RPMI7951 (cell line): ENCODE measurements around the gene HDAC11. TPM values are rescaled to one million over a fixed set of nuclear protein-coding genes. Genes with fewer than 3 reads are reported as not detected.

Experiments used
- DNase-seq: peaks from one replicate; pipeline ENCODE4 v3.0.0-alpha.2; 2012; ENCODE audit warnings: low read depth
- total RNA-seq: library from RNA; depleted of rRNA; stranded (reverse); fragments of >200 nt; shearing (Covaris generic); gene quantifications from 2 replicates; pipeline ENCODE4 v1.2.3, GENCODE V29; 2014

The HDAC11 gene
- total RNA-seq, 1 experiment from 2014 or later, result 9.4 TPM

GRCh38 chr3:13522236-13522635 is 42.1 kb downstream of the HDAC11 start:
- no peak for DNase-seq

DNA sequence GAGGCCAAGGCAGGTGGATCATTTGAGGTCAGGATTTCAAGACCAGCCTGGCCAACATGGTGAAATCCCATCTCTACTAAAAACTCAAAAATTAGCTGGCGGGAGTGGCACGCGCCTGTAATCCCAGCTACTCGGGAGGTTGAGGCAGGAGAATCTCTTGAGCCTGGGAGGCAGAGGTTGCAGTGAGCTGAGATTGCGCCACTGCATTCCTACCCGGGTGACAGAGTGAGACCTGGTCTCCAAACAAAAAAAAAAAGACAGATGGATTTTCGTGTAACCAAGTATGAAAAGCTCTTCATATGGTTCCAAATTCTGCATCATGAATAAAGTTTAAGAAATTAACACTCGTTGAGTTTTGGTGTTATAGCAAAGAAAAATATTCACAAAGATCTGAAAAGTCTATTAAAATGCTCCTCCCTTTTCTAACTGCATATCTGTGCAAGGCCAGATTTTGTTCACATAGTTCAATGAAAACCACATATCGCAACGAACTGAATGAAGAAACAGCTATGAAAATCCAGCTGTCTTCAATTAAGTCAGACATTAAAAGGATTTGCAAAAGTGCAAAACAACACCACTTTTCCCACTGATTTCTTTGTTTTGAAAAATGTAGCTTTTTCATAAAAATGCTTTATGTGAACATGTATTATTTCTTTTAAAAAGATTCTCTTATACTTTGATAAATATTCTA is 45.0 kb downstream of the HDAC11 start:
- peak; percentile 77 for DNase-seq

- no peak for DNase-seq
These were observed 45.9 kb downstream of the HDAC11 start for GRCh38 chr3:13525827-13526625.

- no peak for DNase-seq
These were observed 46.5 kb downstream of the HDAC11 start for GRCh38 chr3:13526626-13526949.

GRCh38 chr3:13528217-13528867 is 48.2 kb downstream of the HDAC11 start:
- peak; percentile 58 for DNase-seq

- DNase-seq, result no peak
These were observed 49.3 kb downstream of the HDAC11 start for GRCh38 chr3:13529196-13530112.

DNA sequence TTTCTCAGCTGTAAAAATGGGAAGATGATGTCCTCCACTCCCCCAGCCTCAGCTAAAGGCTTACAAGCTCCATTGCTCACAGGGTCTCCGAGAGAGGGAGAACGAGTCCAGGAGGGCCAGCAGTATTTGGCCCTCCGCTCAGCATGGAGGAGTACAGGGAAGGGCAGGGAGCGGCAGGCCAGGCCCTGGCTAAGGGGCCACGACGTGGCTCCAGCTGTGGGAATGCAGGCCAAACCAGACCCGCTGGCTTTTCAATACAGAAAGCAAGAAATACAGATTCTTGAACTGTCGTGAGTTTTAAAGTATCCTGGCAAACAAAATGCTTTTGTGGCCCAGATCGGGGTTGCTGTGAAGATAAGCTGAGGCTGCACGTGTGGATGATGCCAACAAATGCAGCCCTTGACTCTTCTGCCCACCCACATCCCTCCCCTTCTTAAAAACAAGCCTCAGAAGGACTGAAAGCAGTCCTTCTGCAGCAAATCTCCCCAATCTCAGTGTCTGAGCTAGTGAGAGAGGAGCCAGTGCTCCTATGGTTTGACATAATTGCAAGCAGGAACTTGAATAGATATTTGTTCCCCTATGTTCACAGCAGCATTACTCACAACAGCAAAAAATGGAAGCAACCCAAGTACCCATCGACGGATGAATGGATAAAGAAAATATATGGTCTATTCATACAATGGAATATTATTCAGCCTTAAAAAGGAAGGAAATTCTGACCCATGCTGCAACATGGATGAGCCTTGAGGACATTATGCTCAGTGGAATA is 50.3 kb downstream of the HDAC11 start:
- no peak for DNase-seq

- no peak for DNase-seq
These were observed 52.0 kb downstream of the HDAC11 start for GRCh38 chr3:13532085-13532484.

DNA sequence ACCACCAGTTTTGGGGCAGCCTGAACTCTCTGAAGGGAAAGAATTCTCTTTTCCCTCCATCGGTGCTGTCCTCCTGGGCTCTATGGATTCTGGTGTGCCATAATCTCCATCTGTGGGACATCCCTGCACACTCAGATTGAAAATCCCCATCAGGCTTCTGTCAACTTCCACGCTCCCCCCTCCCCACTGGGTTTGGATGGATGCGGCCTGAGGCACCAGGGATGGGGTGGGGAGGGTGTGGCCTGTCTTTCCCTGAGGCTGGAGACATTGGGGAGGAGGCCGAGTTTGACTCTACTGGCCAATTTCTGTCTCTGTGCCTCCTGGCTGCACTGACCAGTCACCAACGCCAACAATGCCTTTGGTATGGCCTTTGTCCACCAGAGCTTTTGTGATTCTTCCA is 52.5 kb downstream of the HDAC11 start:
- DNase-seq, result no peak

DNA sequence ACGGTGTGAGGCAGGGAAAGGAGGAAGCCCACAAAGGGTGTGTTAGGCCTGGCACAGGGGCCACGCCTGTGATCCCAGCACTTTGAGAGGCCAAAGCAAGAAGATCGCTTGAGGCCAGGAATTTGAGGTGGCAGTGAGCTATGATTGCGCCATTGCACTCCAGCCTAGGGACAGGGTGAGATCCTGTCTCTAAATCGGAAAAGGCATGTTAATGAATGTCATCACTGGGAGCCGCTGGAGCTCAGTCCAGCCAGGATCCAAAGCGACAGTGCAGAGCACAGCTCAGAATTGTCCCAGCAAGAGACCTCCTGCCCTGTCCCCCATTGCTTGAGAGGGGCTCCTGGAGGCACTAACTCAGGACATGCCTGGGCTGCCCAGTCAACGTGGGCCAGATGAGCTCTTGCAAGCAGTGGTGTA is 53.8 kb downstream of the HDAC11 start:
- peak; percentile 66 for DNase-seq

GRCh38 chr3:13535526-13535875 is 55.4 kb downstream of the HDAC11 start:
- DNase-seq, result no peak

DNA sequence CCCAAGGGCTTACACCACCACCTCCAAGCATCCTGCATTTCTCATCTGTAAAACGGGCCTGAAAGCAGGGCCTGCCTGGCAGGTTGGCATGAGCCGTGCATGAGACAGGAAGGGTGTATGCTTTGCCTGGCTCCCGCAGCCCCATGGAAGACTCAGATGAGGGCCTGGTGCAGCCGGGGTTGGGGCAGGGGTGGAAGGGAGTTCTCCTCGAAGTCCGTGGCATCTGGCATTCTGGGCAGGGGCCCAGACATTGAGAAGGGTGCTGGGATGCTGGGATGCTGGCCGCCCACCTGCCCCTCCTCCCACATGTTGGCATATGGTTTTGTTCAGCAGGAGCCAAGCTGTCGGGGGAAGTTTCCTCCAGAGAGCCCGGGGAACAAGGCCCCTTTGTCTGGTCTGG is 55.8 kb downstream of the HDAC11 start:
- no peak for DNase-seq

DNA sequence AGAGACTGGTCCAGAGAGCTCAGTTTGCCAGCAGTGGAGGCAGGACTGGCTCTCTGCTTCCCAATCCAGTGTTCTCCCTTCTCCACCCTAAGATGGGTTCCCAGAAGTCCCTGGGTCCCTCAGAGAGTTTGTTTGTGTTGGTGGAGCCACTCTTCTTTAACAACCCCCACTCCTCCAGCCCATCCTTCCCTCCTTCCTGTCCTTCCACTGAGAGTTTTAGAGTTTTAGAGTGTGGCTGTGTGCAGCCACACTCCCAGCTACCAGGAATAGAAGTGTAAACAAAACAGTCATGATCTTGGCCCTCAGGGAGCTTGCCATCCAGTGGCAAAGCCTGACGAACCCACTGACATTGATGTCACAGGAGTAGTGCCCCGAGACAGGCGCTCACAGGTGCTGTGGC is 56.3 kb downstream of the HDAC11 start:
- DNase-seq, result no peak

- DNase-seq, result no peak
These were observed 56.7 kb downstream of the HDAC11 start for GRCh38 chr3:13536832-13537231.

- no peak for DNase-seq
These were observed 57.3 kb downstream of the HDAC11 start for GRCh38 chr3:13537244-13537908.

DNA sequence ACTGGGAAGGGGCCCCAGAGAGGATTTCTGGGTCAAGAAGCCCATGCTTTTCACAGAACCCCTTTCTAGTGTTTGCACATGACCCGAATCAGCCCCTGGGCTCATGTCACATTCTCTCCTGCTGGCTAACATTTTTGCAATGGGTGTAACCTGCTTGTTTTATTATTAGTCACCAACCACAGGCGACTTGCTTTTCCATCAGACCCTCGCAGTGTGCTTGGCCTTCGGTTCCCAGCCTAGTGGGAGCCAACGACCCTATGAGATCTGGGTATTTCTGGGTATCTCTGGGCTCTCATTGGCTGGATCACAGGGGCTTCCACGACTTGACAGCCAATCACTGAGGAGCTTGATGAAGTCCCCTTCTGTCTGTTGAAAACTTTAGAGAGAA is 57.8 kb downstream of the HDAC11 start:
- DNase-seq, result peak; percentile 99

- DNase-seq, result no peak
These were observed 58.6 kb downstream of the HDAC11 start for GRCh38 chr3:13538520-13539291.

DNA sequence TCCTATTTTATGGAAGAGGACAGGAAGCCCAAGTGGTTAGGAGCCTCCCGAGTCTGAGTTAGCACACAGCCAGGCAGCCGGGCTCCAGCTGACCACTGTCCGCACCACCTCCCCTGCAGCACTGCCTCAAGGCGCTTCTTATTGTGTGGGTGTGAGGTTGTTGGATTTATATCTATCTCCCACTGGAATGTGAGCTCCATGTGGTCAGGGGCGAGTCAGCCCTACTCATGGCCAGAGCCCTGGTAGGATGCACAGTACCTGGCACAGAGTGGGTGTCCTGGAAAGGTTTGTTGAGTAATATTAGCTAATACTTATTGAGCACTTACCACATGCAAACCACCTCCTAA is 59.2 kb downstream of the HDAC11 start:
- DNase-seq, result peak; percentile 96

GRCh38 chr3:13539671-13540070 is 59.6 kb downstream of the HDAC11 start:
- peak; percentile 57 for DNase-seq
